ENCODE results near the gene LRP8. TPM values are rescaled to one million over a fixed set of nuclear protein-coding genes. Genes with fewer than 3 reads are reported as not detected.
A peak's percentile ranks its signal among the peaks of the same experiment; 100 is the strongest.

The LRP8 gene
- total and polyA plus RNA-seq, 2 experiments from 2014 or later, result 1.3 to 8.9 TPM

DNA sequence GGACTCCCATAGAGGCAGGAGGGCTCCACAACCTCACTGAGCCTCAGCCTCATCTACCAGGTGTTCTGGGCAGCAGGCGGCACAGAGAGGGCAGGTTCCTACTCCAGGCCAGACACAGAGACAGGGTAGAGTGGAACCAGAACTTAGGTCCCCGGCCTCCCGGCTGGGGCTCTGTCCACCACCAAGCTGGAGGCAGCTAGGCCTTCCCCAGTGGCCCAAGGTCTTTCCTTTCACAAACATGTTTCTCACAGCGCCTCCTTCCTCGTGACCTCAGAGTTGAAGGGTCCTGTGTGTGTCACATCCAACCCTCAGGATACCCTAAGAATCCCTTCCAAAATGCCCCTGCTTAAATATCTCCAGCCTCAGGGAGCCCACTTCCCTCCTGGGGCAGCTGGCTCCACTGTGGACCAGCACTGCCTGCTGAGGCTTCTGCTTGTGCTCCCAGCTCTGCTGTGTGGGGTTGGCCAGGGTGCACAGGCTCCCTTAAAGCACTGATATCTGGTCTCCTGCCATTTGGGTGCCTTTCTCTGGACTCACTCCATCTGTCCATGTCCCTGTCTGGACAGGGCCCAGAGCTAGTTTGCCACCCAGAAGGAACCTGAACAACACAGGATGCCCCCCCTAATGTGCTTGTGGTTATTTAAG lies 56.3 kb downstream of the LRP8 start:
- no peaks in the 10 kb centered on the region for H3K36me3 ChIP-seq (ENCODE audit: low read depth)
- no peaks in the 10 kb centered on the region for H3K27me3 ChIP-seq (replicated peaks; ENCODE audit: insufficient read depth)
- no peaks in the 10 kb centered on the region for H3K4me1 ChIP-seq (ENCODE audit: insufficient read depth)
- TF ChIP-seq EZH2phosphoT487 (IDR thresholded peaks at IDR 0.05; ENCODE audit: insufficient read depth, low read depth) (no peak), EZH2 (IDR thresholded peaks at IDR 0.05; ENCODE audit: insufficient read depth, poor library complexity, severe bottlenecking) (no peak)
- H3K9me3 ChIP-seq (ENCODE audit: low read depth), result no peaks in the 10 kb centered on the region
- 99 to 100% methylated on average over 5 of the region's 5 CpGs for WGBS, 2 experiments (ENCODE audit: low coverage in 1 of 2, low lambda C conversion rate in 2 of 2, missing lambda C conversion rate in 2 of 2)
- no peaks in the 10 kb centered on the region for H3K79me2 ChIP-seq (ENCODE audit: insufficient read depth)
- no peak for DNase-seq
- no peak overlapping the region for H3K9ac ChIP-seq
- H3K27ac ChIP-seq, result no peak overlapping the region
- in situ Hi-C loops (cut with MboI), result no loop called here
- H3K9me2 ChIP-seq (ENCODE audit: insufficient read depth), result no peaks in the 10 kb centered on the region
- H3K4me2 ChIP-seq (ENCODE audit: unreplicated experiment), result no peak overlapping the region
- no peaks in the 10 kb centered on the region for H4K20me1 ChIP-seq (ENCODE audit: insufficient read depth)
- no peak overlapping the region for H3K4me3 ChIP-seq
- no peak overlapping the region for H2AFZ ChIP-seq
- H3F3A ChIP-seq (ENCODE audit: insufficient read depth), result no peaks in the 10 kb centered on the region

DNA sequence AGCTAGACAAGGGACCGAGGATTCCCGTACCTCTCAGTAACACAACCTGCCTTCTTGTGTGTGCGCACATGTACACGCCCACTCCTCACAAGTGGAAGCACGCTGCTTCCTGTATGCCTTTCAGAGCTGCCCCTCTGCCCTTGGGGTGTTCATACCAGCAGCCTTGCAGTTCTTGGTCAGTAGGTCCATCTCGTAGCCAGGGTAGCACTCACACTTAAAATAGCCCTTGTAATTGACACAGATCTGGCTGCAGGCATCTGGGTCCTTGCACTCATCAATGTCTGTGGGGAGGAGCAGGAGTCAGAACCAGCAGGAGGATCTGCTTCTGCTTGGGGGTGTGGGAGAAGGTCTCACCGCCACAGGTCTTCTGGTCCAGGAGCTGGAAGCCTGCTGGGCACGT lies 57.0 kb downstream of the LRP8 start:
- H3K4me1 ChIP-seq (ENCODE audit: insufficient read depth), result no peaks in the 10 kb centered on the region
- no peak for DNase-seq
- WGBS, 2 experiments (ENCODE audit: low coverage in 1 of 2, low lambda C conversion rate in 2 of 2, missing lambda C conversion rate in 2 of 2), result 90 to 96% methylated on average over 8 of the region's 8 CpGs
- H3K4me2 ChIP-seq (ENCODE audit: unreplicated experiment), result no peak overlapping the region
- H4K20me1 ChIP-seq (ENCODE audit: insufficient read depth), result no peaks in the 10 kb centered on the region
- H3K4me3 ChIP-seq, result no peak overlapping the region
- H3K9me3 ChIP-seq (ENCODE audit: low read depth), result no peaks in the 10 kb centered on the region
- no peaks in the 10 kb centered on the region for H3K36me3 ChIP-seq (ENCODE audit: low read depth)
- no peaks in the 10 kb centered on the region for H3K79me2 ChIP-seq (ENCODE audit: insufficient read depth)
- no peaks in the 10 kb centered on the region for H3K9me2 ChIP-seq (ENCODE audit: insufficient read depth)
- H3F3A ChIP-seq (ENCODE audit: insufficient read depth), result no peaks in the 10 kb centered on the region
- no peak overlapping the region for H3K27ac ChIP-seq
- in situ Hi-C loops (cut with MboI), result no loop called here
- no peak overlapping the region for H2AFZ ChIP-seq
- TF ChIP-seq EZH2phosphoT487 (IDR thresholded peaks at IDR 0.05; ENCODE audit: insufficient read depth, low read depth), result no peak
- TF ChIP-seq EZH2 (IDR thresholded peaks at IDR 0.05; ENCODE audit: insufficient read depth, poor library complexity, severe bottlenecking), result no peak
- H3K9ac ChIP-seq, result no peak overlapping the region
- H3K27me3 ChIP-seq (replicated peaks; ENCODE audit: insufficient read depth), result no peaks in the 10 kb centered on the region

DNA sequence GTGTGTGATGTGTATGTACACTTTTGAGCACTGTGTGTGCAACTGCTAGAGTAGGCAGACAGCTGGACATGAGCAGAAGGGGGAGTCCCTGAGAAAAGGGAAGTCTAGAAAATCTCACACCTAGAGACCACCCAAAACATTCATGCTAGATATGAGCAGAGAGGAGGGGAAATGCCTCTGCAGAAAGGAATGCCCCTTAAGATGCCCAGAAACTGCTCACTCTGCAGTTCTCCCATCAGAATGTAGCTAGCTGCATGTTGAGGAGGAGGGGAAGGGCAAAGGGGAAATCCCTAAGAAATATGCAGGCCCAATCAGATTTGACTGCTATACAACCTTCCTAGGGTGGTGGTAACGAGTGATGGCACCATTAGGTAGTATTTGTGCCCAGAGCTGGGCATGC lies 57.8 kb downstream of the LRP8 start:
- no peak overlapping the region for H3K4me3 ChIP-seq
- no peaks in the 10 kb centered on the region for H4K20me1 ChIP-seq (ENCODE audit: insufficient read depth)
- DNase-seq, result no peak
- no peaks in the 10 kb centered on the region for H3K27me3 ChIP-seq (replicated peaks; ENCODE audit: insufficient read depth)
- H3K79me2 ChIP-seq (ENCODE audit: insufficient read depth), result no peaks in the 10 kb centered on the region
- no peak overlapping the region for H2AFZ ChIP-seq
- no peak for TF ChIP-seq EZH2 (IDR thresholded peaks at IDR 0.05; ENCODE audit: insufficient read depth, poor library complexity, severe bottlenecking)
- no peak for TF ChIP-seq EZH2phosphoT487 (IDR thresholded peaks at IDR 0.05; ENCODE audit: insufficient read depth, low read depth)
- H3F3A ChIP-seq (ENCODE audit: insufficient read depth), result no peaks in the 10 kb centered on the region
- no peaks in the 10 kb centered on the region for H3K9me3 ChIP-seq (ENCODE audit: low read depth)
- no peak overlapping the region for H3K27ac ChIP-seq
- no peak overlapping the region for H3K9ac ChIP-seq
- 62 to 63% methylated on average over 1 of the region's 1 CpG for WGBS, 2 experiments (ENCODE audit: low coverage in 1 of 2, low lambda C conversion rate in 2 of 2, missing lambda C conversion rate in 2 of 2)
- in situ Hi-C loops (cut with MboI), result no loop called here
- H3K36me3 ChIP-seq (ENCODE audit: low read depth), result no peaks in the 10 kb centered on the region
- H3K4me1 ChIP-seq (ENCODE audit: insufficient read depth), result no peaks in the 10 kb centered on the region
- no peaks in the 10 kb centered on the region for H3K9me2 ChIP-seq (ENCODE audit: insufficient read depth)
- no peak overlapping the region for H3K4me2 ChIP-seq (ENCODE audit: unreplicated experiment)

DNA sequence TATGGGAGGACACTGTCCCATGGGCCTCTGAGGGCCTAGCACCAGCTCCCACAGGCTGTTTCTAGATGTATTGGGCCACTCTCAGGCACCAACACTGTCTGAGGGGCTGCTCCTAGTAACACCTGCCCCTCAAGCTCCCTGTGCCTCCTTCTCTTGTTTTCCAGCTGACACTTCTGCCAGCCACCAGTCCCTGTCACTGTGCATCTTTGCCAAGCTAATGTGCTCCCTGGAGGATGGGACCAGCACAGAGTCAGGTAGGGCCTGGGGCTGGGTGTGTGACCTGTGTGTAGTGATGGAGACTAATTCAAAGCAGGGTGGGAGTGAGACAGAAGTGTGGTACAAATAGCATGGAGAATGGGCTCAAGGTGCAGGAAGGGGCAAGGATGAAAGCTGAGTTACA lies 60.1 kb downstream of the LRP8 start:
- in situ Hi-C loops (cut with MboI), result no loop called here
- no peak overlapping the region for H3K4me2 ChIP-seq (ENCODE audit: unreplicated experiment)
- H3K9me3 ChIP-seq (ENCODE audit: low read depth), result no peaks in the 10 kb centered on the region

DNA sequence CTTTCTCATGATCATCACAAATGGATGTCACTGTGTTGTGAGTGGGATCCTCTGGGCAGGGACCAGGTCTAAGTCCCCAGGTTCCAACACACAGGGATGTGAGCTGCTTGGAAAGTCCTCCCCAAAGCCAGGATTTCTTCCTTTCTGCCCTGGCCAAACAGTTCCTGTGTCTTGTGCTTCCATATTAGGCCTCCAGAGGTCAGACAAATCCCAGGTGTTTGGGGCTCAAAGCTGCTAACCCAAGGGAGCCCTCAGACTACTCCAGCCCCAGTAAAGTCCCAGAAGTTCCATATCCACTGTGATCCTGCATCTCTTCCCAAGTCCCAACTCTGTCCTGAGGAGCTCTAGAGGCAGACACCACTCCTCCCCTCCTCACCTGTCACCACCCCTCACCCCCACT lies 61.8 kb downstream of the LRP8 start:
- Histone ChIP-seq H4K20me1 (ENCODE audit: insufficient read depth) (no peaks in the 10 kb centered on the region), H3K4me2 (ENCODE audit: unreplicated experiment) (no peak overlapping the region), H3K36me3 (ENCODE audit: low read depth) (no peaks in the 10 kb centered on the region), H3K4me3 (no peak overlapping the region), H3K9me2 (ENCODE audit: insufficient read depth) (no peaks in the 10 kb centered on the region), H3K9me3 (ENCODE audit: low read depth) (no peaks in the 10 kb centered on the region), H3K9ac (no peak overlapping the region), H3F3A (ENCODE audit: insufficient read depth) (no peaks in the 10 kb centered on the region), H3K27me3 (replicated peaks; ENCODE audit: insufficient read depth) (no peaks in the 10 kb centered on the region), H2AFZ (no peak overlapping the region), H3K4me1 (ENCODE audit: insufficient read depth) (no peaks in the 10 kb centered on the region), H3K27ac (no peak overlapping the region), H3K79me2 (ENCODE audit: insufficient read depth) (no peaks in the 10 kb centered on the region)
- peak; percentile 23 for DNase-seq
- no peak for TF ChIP-seq EZH2 (IDR thresholded peaks at IDR 0.05; ENCODE audit: insufficient read depth, poor library complexity, severe bottlenecking)
- TF ChIP-seq EZH2phosphoT487 (IDR thresholded peaks at IDR 0.05; ENCODE audit: insufficient read depth, low read depth), result no peak
- in situ Hi-C loops (cut with MboI), result no loop called here

More for the DNA sequence above, 60.1 kb downstream of the LRP8 start:
- Histone ChIP-seq H3K9me2 (ENCODE audit: insufficient read depth) (no peaks in the 10 kb centered on the region), H3F3A (ENCODE audit: insufficient read depth) (no peaks in the 10 kb centered on the region), H3K79me2 (ENCODE audit: insufficient read depth) (no peaks in the 10 kb centered on the region), H4K20me1 (ENCODE audit: insufficient read depth) (no peaks in the 10 kb centered on the region), H3K4me1 (ENCODE audit: insufficient read depth) (no peaks in the 10 kb centered on the region), H3K4me3 (no peak overlapping the region), H3K27me3 (replicated peaks; ENCODE audit: insufficient read depth) (no peaks in the 10 kb centered on the region), H3K9ac (no peak overlapping the region), H3K36me3 (ENCODE audit: low read depth) (no peaks in the 10 kb centered on the region), H2AFZ (no peak overlapping the region), H3K27ac (no peak overlapping the region)
- TF ChIP-seq EZH2 (IDR thresholded peaks at IDR 0.05; ENCODE audit: insufficient read depth, poor library complexity, severe bottlenecking), result no peak
- TF ChIP-seq EZH2phosphoT487 (IDR thresholded peaks at IDR 0.05; ENCODE audit: insufficient read depth, low read depth), result no peak
- DNase-seq, result no peak

Measured in GM23248 (cell line).